Natural killer cell (primary cell): ENCODE data around the gene EHMT1. TPM values are rescaled to one million over a fixed set of nuclear protein-coding genes. Genes with fewer than 3 reads are reported as not detected.

Source experiments
- ATAC-seq, 3 donors: fragments of 150-1000 bp in 2 of 3; fragments of 200-7000 bp in 1 of 3; cut with Tn5 transposase; 1 replicate in 1 of 3; 2 replicates in 2 of 3; pipeline ENCODE4 v1.10.0; 2021; ENCODE audit warnings: mild to moderate bottlenecking in 2 of 3, moderate library complexity in 2 of 3
- DNase-seq, 2 donors: peaks; one replicate each; pipeline versions ENCODE4 v3.0.0 to v3.0.0-alpha.2; 2013 to 2021; ENCODE audit warnings: mixed read lengths in 1 of 2
- H3K27ac ChIP-seq: one replicate; pipeline ENCODE4 v1.5.1; 2013; ENCODE audit warnings: mild to moderate bottlenecking, low read length
- H3K27me3 ChIP-seq: one replicate; pipeline ENCODE4 v1.6.1; 2013; ENCODE audit warnings: low read length; ENCODE audit not compliant: control insufficient read depth, insufficient read depth
- H3K36me3 ChIP-seq: one replicate; pipeline ENCODE4 v1.6.1; 2013; ENCODE audit warnings: low read length; ENCODE audit not compliant: control insufficient read depth, insufficient read depth
- H3K4me1 ChIP-seq: one replicate; pipeline ENCODE4 v1.6.1; 2013; ENCODE audit warnings: low read length; ENCODE audit not compliant: control insufficient read depth, insufficient read depth
- H3K4me3 ChIP-seq: one replicate; pipeline ENCODE4 v1.5.1; 2013; ENCODE audit warnings: low read length
- H3K9me3 ChIP-seq: one replicate; pipeline ENCODE4 v1.6.1; 2013; ENCODE audit warnings: low read length; ENCODE audit not compliant: control insufficient read depth, insufficient read depth
- H3K27ac Mint-ChIP-seq, 2 donors: one replicate each; pipeline ENCODE4 v1.8.0; 2022; ENCODE audit warnings: mild to moderate bottlenecking in 2 of 2, mixed read lengths in 2 of 2, moderate library complexity in 1 of 2
- H3K27me3 Mint-ChIP-seq, 2 donors: one replicate each; pipeline ENCODE4 v1.8.0; 2022; ENCODE audit warnings: low read depth in 2 of 2, mixed read lengths in 2 of 2
- H3K36me3 Mint-ChIP-seq: one replicate; pipeline ENCODE4 v1.8.0; 2022; ENCODE audit warnings: mixed read lengths
- H3K4me1 Mint-ChIP-seq, 2 donors: one replicate each; pipeline ENCODE4 v1.8.0; 2022; ENCODE audit warnings: mixed read lengths in 2 of 2
- H3K4me3 Mint-ChIP-seq: one replicate; pipeline ENCODE4 v1.8.0; 2022; ENCODE audit warnings: mild to moderate bottlenecking, moderate library complexity, mixed read lengths
- H3K9me3 Mint-ChIP-seq, 2 donors: one replicate each; pipeline ENCODE4 v1.8.0; 2022; ENCODE audit warnings: mixed read lengths in 2 of 2
- CTCF ChIP-seq: fragments of 200-600 bp; IDR thresholded peaks from one replicate; pipeline ENCODE4 v1.8.0; 2022; ENCODE audit warnings: antibody characterized with exemption
- WGBS: methylation state at CpG from one replicate; pipeline ENCODE4 v1.1.7; 2013; ENCODE audit warnings: missing lambda C conversion rate; ENCODE audit not compliant: insufficient coverage; 5-methylcytosine and 5-hydroxymethylcytosine counted together
- intact Hi-C: fragments of 100-400 bp; cut with micrococcal nuclease; formaldehyde crosslinking; loops from one replicate; pipeline ENCODE4 v1.14.2; 2022
- total RNA-seq, 4 donors: library from RNA; stranded (reverse); fragments of 120-200 nt in 1 of 4; gene quantifications; one replicate each; pipeline versions ENCODE4 v1.2.3 to v1.2.4, GENCODE V29; 2013 to 2022

Gene EHMT1
- total RNA-seq, 3 donors from 2014 or later (not counting 1 experiment from before 2014, with no cell fraction given): 173 to 200 (median 176) TPM

GRCh38 chr9:137642892-137643291 is 24.1 kb downstream of the EHMT1 start:
- intact Hi-C loops: no loop called here
- Mint-ChIP-seq H3K36me3 (no peaks in the 10 kb centered on the region), H3K27ac (peak overlapping the region; percentile 48 to 96), H3K27me3 (no peaks in the 10 kb centered on the region), H3K4me1 (peaks cover 52 to 59% of the 10 kb centered on the region in 2 donors), H3K4me3 (no peak overlapping the region), H3K9me3 (no peaks in the 10 kb centered on the region)
- no peak for DNase-seq
- Histone ChIP-seq H3K27me3 (no peaks in the 10 kb centered on the region), H3K4me1 (peaks cover 31% of the 10 kb centered on the region), H3K4me3 (no peak overlapping the region), H3K27ac (no peak overlapping the region), H3K36me3 (peaks cover 11% of the 10 kb centered on the region), H3K9me3 (no peaks in the 10 kb centered on the region)
- no peak for ATAC-seq
- no peak for TF ChIP-seq CTCF
- WGBS: 98% methylated on average over 5 of the region's 5 CpGs

DNA sequence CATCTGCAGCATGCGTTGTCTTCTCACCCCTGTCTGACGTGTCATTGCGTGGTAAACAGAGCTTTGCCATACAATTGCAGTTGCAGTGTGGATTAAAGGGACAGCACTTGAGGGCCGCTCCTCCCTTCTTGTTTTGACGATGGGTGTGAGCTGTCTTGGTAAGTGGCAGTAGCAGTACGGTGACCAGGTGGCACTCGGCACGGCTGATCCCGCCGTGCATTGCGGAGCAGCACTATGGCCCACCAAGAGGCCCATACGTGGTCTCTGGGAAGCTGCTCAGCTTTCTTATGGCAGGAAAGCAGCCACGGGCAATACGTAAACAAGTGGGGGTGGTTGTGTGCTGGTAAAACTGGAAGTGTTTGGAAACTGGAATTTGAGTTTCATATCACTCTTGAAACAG is 25.1 kb downstream of the EHMT1 start:
- TF ChIP-seq CTCF: no peak
- Mint-ChIP-seq H3K9me3 (no peaks in the 10 kb centered on the region), H3K27me3 (no peaks in the 10 kb centered on the region), H3K27ac (peak overlapping the region; percentile 62 to 96), H3K4me3 (no peak overlapping the region), H3K4me1 (peaks cover 53 to 57% of the 10 kb centered on the region in 2 donors), H3K36me3 (no peaks in the 10 kb centered on the region)
- Histone ChIP-seq H3K4me1 (peaks cover 27% of the 10 kb centered on the region), H3K4me3 (no peak overlapping the region), H3K9me3 (no peaks in the 10 kb centered on the region), H3K36me3 (peaks cover 11% of the 10 kb centered on the region), H3K27me3 (no peaks in the 10 kb centered on the region), H3K27ac (no peak overlapping the region)
- 91% methylated on average over 14 of the region's 14 CpGs for WGBS
- intact Hi-C loops: no loop called here
- ATAC-seq (no peak), DNase-seq (no peak)

- peaks cover 49 to 62% of the 10 kb centered on the region in 2 donors for H3K4me1 Mint-ChIP-seq
Measured at GRCh38 chr9:137645211-137645610, 26.4 kb downstream of the EHMT1 start.

More at GRCh38 chr9:137645211-137645610, 26.4 kb downstream of the EHMT1 start:
- DNase-seq (no peak), ATAC-seq (no peak)
- H3K4me3 ChIP-seq: no peak overlapping the region
- peaks cover 23% of the 10 kb centered on the region for H3K4me1 ChIP-seq
- no peak for TF ChIP-seq CTCF
- H3K9me3 ChIP-seq: no peaks in the 10 kb centered on the region
- no peaks in the 10 kb centered on the region for H3K27me3 ChIP-seq
- H3K27me3 Mint-ChIP-seq: no peaks in the 10 kb centered on the region
- no peak overlapping the region for H3K4me3 Mint-ChIP-seq
- H3K36me3 Mint-ChIP-seq: no peaks in the 10 kb centered on the region
- peaks cover 11% of the 10 kb centered on the region for H3K36me3 ChIP-seq
- whole genome bisulfite sequencing: 95% methylated on average over 5 of the region's 5 CpGs
- H3K9me3 Mint-ChIP-seq: no peaks in the 10 kb centered on the region
- intact Hi-C loops: no loop called here
- no peak overlapping the region for H3K27ac ChIP-seq
- no peak overlapping the region for H3K27ac Mint-ChIP-seq
